ENCODE data around the gene ACTG1. TPM values are rescaled to one million over a fixed set of nuclear protein-coding genes. Genes with fewer than 3 reads are reported as not detected.

The ACTG1 gene
- total and polyA plus RNA-seq, 4 donors = 347 to 1,699 (median 1,282) TPM

- Histone ChIP-seq H3K4me3 (ENCODE audit: low read depth in 1 of 3, low read length in 3 of 3) (peak overlapping the region; percentile 87 to 97 (median 95)), H3K36me3 (ENCODE audit: control insufficient read depth in 4 of 4, insufficient read depth in 3 of 4, low read depth in 1 of 4, low read length in 3 of 4) (peaks cover 3 to 22% (median 13%) of the 10 kb centered on the region in 4 donors), H3K4me1 (ENCODE audit: control insufficient read depth in 4 of 4, insufficient read depth in 4 of 4, low read length in 3 of 4) (peaks cover 7 to 45% (median 20%) of the 10 kb centered on the region in 4 donors), H3K27me3 (ENCODE audit: control insufficient read depth in 4 of 4, insufficient read depth in 4 of 4, low read length in 3 of 4) (no peaks in the 10 kb centered on the region), H3K9me3 (ENCODE audit: control insufficient read depth in 4 of 4, low read length in 3 of 4) (no peaks in the 10 kb centered on the region), H3K9ac (ENCODE audit: low read depth in 1 of 2, low read length in 2 of 2) (peak overlapping the region; percentile 62 to 80), H3K27ac (ENCODE audit: low read depth in 1 of 2, low read length in 2 of 2) (peak overlapping the region; percentile 57 to 79)
- no peak for DNase-seq (ENCODE audit: low spot score)
- no peak for TF ChIP-seq HNF4A (conservative IDR thresholded peaks at IDR 0.05)
- peak; percentile 4 for TF ChIP-seq SP1 (IDR thresholded peaks at IDR 0.05)
- 1% methylated on average over 62 of the region's 62 CpGs for WGBS
Observed at GRCh38 chr17:81511804-81512561, 616 bp downstream of the ACTG1 start.

GRCh38 chr17:81511554-81511803, 1.1 kb downstream of the ACTG1 start:
- peaks cover 7 to 45% (median 20%) of the 10 kb centered on the region in 4 donors for H3K4me1 ChIP-seq (ENCODE audit: control insufficient read depth in 4 of 4, insufficient read depth in 4 of 4, low read length in 3 of 4)
- no peak for DNase-seq (ENCODE audit: low spot score)
- peaks cover 3 to 22% (median 13%) of the 10 kb centered on the region in 4 donors for H3K36me3 ChIP-seq (ENCODE audit: control insufficient read depth in 4 of 4, insufficient read depth in 3 of 4, low read depth in 1 of 4, low read length in 3 of 4)
- H3K9ac ChIP-seq (ENCODE audit: low read depth in 1 of 2, low read length in 2 of 2) = peak overlapping the region; percentile 78 to 80
- no peak for TF ChIP-seq ATF3 (IDR thresholded peaks at IDR 0.05)
- TF ChIP-seq MAX (IDR thresholded peaks at IDR 0.05) = no peak
- no peak for TF ChIP-seq RXRA (IDR thresholded peaks at IDR 0.05)
- no peak for TF ChIP-seq HNF4A (conservative IDR thresholded peaks at IDR 0.05)
- no peak for TF ChIP-seq FOXA1 (IDR thresholded peaks at IDR 0.05)
- no peak for TF ChIP-seq FOXA2 (IDR thresholded peaks at IDR 0.05)
- TF ChIP-seq TAF1 (conservative IDR thresholded peaks at IDR 0.05) = no peak
- no peak for TF ChIP-seq GABPA (IDR thresholded peaks at IDR 0.05 in 1 of 2, conservative IDR thresholded peaks at IDR 0.05 in 1 of 2)
- no peaks in the 10 kb centered on the region for H3K9me3 ChIP-seq (ENCODE audit: control insufficient read depth in 4 of 4, low read length in 3 of 4)
- WGBS = 12% methylated on average over 9 of the region's 9 CpGs
- H3K27ac ChIP-seq (ENCODE audit: low read depth in 1 of 2, low read length in 2 of 2) = peak overlapping the region; percentile 57 to 79
- H3K4me3 ChIP-seq (ENCODE audit: low read depth in 1 of 3, low read length in 3 of 3) = peak overlapping the region; percentile 87 to 97 (median 95)
- no peaks in the 10 kb centered on the region for H3K27me3 ChIP-seq (ENCODE audit: control insufficient read depth in 4 of 4, insufficient read depth in 4 of 4, low read length in 3 of 4)

DNA sequence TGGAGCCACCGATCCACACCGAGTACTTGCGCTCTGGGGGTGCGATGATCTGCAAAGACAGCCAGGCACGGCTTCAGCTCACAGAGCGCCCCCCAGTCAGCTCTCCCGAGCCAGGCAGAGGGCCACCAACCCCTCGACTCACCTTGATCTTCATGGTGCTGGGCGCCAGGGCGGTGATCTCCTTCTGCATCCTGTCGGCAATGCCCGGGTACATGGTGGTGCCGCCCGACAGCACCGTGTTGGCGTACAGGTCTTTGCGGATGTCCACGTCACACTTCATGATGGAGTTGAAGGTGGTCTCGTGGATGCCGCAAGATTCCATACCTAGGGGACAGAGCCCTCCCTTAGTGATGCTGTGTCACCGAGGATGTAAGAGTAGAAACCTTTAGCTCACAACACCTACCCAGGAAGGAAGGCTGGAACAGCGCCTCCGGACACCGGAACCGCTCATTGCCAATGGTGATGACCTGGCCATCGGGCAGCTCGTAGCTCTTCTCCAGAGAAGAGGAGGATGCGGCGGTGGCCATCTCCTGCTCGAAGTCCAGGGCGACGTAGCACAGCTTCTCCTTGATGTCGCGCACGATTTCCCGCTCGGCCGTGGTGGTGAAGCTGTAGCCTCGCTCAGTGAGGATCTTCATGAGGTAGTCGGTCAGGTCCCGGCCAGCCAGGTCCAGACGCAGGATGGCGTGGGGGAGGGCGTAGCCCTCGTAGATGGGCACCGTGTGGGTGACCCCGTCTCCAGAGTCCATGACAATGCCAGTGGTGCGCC, 1.6 kb downstream of the ACTG1 start:
- no peak for DNase-seq (ENCODE audit: low spot score)
- no peaks in the 10 kb centered on the region for H3K27me3 ChIP-seq (ENCODE audit: control insufficient read depth in 4 of 4, insufficient read depth in 4 of 4, low read length in 3 of 4)
- peaks cover 7 to 44% (median 20%) of the 10 kb centered on the region in 4 donors for H3K4me1 ChIP-seq (ENCODE audit: control insufficient read depth in 4 of 4, insufficient read depth in 4 of 4, low read length in 3 of 4)
- TF ChIP-seq FOXA1 (IDR thresholded peaks at IDR 0.05) (no peak), REST (IDR thresholded peaks at IDR 0.05) (no peak), RXRA (IDR thresholded peaks at IDR 0.05) (no peak), HNF4A (conservative IDR thresholded peaks at IDR 0.05) (no peak), HNF4G (IDR thresholded peaks at IDR 0.05) (no peak), SP1 (IDR thresholded peaks at IDR 0.05) (no peak), MAX (IDR thresholded peaks at IDR 0.05) (no peak), RAD21 (IDR thresholded peaks at IDR 0.05) (no peak), EGR1 (IDR thresholded peaks at IDR 0.05; ENCODE audit: low read depth in 2 of 2) (no peak), GABPA (IDR thresholded peaks at IDR 0.05 in 1 of 2, conservative IDR thresholded peaks at IDR 0.05 in 1 of 2) (no peak), ATF3 (IDR thresholded peaks at IDR 0.05) (no peak), FOXA2 (IDR thresholded peaks at IDR 0.05) (no peak), YY1 (IDR thresholded peaks at IDR 0.05) (no peak), TAF1 (conservative IDR thresholded peaks at IDR 0.05) (no peak), NR2F2 (IDR thresholded peaks at IDR 0.05) (no peak)
- TF ChIP-seq, protein P1, sequence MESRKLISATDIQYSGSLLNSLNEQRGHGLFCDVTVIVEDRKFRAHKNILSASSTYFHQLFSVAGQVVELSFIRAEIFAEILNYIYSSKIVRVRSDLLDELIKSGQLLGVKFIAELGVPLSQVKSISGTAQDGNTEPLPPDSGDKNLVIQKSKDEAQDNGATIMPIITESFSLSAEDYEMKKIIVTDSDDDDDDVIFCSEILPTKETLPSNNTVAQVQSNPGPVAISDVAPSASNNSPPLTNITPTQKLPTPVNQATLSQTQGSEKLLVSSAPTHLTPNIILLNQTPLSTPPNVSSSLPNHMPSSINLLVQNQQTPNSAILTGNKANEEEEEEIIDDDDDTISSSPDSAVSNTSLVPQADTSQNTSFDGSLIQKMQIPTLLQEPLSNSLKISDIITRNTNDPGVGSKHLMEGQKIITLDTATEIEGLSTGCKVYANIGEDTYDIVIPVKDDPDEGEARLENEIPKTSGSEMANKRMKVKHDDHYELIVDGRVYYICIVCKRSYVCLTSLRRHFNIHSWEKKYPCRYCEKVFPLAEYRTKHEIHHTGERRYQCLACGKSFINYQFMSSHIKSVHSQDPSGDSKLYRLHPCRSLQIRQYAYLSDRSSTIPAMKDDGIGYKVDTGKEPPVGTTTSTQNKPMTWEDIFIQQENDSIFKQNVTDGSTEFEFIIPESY (IDR thresholded peaks at IDR 0.05) = no peak

More for the DNA sequence above, 1.6 kb downstream of the ACTG1 start:
- 32% methylated on average over 48 of the region's 48 CpGs for WGBS
- Histone ChIP-seq H3K4me3 (ENCODE audit: low read depth in 1 of 3, low read length in 3 of 3) (peak overlapping the region; percentile 87 to 97 (median 95)), H3K36me3 (ENCODE audit: control insufficient read depth in 4 of 4, insufficient read depth in 3 of 4, low read depth in 1 of 4, low read length in 3 of 4) (peaks cover 3 to 22% (median 13%) of the 10 kb centered on the region in 4 donors), H3K9me3 (ENCODE audit: control insufficient read depth in 4 of 4, low read length in 3 of 4) (no peaks in the 10 kb centered on the region), H3K9ac (ENCODE audit: low read depth in 1 of 2, low read length in 2 of 2) (peak overlapping the region; percentile 78 to 87), H3K27ac (ENCODE audit: low read depth in 1 of 2, low read length in 2 of 2) (peak overlapping the region in 1 of 2 donors; percentile 79)
